Esophagus squamous epithelium (tissue), 4 donors: Measurements from ENCODE around the gene C16orf74.

Source experiments
- CTCF ChIP-seq, 6 experiments: fragments of 450-650 bp in 4 of 6; fragments of 200-600 bp in 2 of 6; sonication (generic) in 2 of 6; IDR thresholded peaks; one replicate each; pipeline ENCODE4 v1.5.1; 2016 to 2019; ENCODE audit warnings: antibody characterized with exemption in 6 of 6, mild to moderate bottlenecking in 4 of 6, moderate library complexity in 4 of 6
- POLR2A ChIP-seq, 4 donors: fragments of 450-650 bp; IDR thresholded peaks; one replicate each; pipeline ENCODE4 v1.6.1; 2017; ENCODE audit warnings: antibody characterized with exemption in 4 of 4, mild to moderate bottlenecking in 4 of 4, moderate library complexity in 3 of 4

DNA sequence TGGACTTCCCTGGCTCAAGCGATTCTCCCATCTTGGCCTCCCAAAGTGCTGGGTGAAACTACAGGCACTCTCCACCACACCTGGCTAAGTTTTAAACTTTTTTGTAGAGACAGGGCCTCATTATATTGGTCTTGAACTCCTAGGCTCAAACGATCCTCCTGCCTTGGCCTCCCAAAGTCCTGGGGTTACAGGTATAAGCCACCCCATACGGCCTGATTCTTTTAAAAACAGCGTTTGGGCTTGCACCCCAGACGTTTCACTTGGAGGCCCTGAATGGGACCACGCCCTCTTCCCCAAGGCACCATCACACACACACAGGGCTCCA lies 32.8 kb downstream of the C16orf74 start:
- no peak for TF ChIP-seq CTCF (IDR thresholded peaks at IDR 0.05)
- no peak for TF ChIP-seq POLR2A (IDR thresholded peaks at IDR 0.05)
